22Rv1 (cell line): ENCODE data around the gene RNF32.

Experiments used
- ZFX ChIP-seq: fragments of 450-650 bp; IDR thresholded peaks from 2 replicates; pipeline ENCODE4 v1.6.1; 2017; ENCODE audit warnings: antibody characterized with exemption, borderline replicate concordance
- TF ChIP-seq, protein P1 (sequence below): fragments of 450-650 bp; IDR thresholded peaks from 2 replicates; pipeline ENCODE4 v1.5.1; 2017; ENCODE audit warnings: mild to moderate bottlenecking

DNA sequence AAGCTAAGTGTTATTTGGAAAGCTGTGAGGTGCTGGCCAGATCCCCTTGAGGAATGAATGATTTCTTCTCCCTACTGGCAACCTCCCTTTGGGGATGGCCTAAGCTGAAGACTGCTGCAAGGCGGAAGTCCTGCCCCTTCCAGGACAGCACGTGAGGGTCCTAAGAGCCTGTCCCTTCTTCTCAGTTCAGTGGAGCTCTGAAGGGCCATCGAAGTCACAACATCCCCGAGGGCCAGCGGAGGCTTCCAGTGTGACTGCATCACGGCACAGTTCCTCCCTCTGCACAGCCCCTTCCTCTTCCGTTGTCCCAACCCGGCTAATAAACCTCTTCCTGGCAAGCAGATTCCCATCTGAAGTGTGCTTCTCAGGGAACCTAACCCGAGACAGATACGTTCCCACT, 43.7 kb downstream of the RNF32 start:
- TF ChIP-seq ZFX, result no peak
- TF ChIP-seq, protein P1, sequence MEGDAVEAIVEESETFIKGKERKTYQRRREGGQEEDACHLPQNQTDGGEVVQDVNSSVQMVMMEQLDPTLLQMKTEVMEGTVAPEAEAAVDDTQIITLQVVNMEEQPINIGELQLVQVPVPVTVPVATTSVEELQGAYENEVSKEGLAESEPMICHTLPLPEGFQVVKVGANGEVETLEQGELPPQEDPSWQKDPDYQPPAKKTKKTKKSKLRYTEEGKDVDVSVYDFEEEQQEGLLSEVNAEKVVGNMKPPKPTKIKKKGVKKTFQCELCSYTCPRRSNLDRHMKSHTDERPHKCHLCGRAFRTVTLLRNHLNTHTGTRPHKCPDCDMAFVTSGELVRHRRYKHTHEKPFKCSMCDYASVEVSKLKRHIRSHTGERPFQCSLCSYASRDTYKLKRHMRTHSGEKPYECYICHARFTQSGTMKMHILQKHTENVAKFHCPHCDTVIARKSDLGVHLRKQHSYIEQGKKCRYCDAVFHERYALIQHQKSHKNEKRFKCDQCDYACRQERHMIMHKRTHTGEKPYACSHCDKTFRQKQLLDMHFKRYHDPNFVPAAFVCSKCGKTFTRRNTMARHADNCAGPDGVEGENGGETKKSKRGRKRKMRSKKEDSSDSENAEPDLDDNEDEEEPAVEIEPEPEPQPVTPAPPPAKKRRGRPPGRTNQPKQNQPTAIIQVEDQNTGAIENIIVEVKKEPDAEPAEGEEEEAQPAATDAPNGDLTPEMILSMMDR, result no peak
